LNCaP clone FGC (cell line): ENCODE measurements around the gene PDZD4.
A peak's percentile ranks its signal among the peaks of the same experiment; 100 is the strongest.

Experiments
- DNase-seq: peaks from one replicate; pipeline ENCODE4 v3.0.0-alpha.2; 2011; ENCODE audit warnings: low read depth
- H3K4me3 ChIP-seq: 2 replicates; pipeline ENCODE4 v1.5.1; 2011; ENCODE audit warnings: mild to moderate bottlenecking, low read depth, low read length, control low read depth
- CTCF ChIP-seq: IDR thresholded peaks from 2 replicates; pipeline ENCODE4 v1.5.1; 2012; ENCODE audit warnings: mild to moderate bottlenecking; ENCODE audit not compliant: control insufficient read depth, insufficient read depth; ENCODE audit errors: extremely low read depth

Gene PDZD4

DNA sequence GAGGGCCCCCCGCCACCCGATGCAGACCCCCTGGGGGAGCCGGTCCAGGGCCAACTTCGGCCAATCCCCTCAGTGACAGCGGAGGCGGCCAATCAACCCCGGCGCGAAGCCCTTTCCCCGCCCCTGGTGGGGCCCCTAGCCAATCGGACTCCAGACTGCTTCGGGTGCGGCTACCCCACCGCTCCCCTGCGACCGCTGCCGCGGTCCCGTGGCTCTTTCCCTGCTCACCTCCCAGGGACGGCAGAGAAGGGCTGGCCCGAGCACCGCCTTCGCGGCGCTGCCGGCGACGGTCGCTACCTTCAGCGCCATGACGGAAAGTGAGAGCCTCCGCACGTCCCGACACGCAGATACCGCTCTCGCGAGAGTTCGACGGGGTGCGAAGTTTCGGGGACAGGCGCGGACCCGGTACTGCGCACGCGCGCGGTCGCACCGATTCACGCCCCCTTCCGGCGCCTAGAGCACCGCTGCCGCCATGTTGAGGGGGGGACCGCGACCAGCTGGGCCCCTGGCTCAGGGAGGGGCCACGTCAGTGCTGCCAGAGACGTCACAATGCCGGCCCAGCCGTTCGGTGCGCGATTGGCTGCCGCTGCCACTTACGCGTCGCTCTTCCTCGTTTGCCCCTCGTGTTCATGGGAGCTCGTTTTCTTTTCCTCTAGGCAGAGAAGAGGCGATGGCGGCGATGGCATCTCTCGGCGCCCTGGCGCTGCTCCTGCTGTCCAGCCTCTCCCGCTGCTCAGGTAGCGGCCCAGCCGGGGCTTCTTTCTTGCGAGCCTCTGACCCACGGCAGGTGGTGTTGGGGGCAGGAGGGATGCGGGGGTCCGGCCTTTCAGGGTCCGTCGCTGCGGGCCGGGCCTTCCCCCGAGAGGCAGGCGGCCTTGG lies 36.1 kb downstream of the PDZD4 start, which contains the start of the genes IDH3G and SSR4:
TSS of gene IDH3G (minus strand) at position 358 of the 879 bp plus-strand sequence. CDS start at position 309, 49 bp downstream.
TSS of gene SSR4 (plus strand) at position 651 of the 879 bp plus-strand sequence. CDS start at position 671, 20 bp downstream.
- peak; percentile 76 for DNase-seq
- no peak for TF ChIP-seq CTCF
- peak within 1 kb of the TSS; percentile 82 for H3K4me3 ChIP-seq

DNA sequence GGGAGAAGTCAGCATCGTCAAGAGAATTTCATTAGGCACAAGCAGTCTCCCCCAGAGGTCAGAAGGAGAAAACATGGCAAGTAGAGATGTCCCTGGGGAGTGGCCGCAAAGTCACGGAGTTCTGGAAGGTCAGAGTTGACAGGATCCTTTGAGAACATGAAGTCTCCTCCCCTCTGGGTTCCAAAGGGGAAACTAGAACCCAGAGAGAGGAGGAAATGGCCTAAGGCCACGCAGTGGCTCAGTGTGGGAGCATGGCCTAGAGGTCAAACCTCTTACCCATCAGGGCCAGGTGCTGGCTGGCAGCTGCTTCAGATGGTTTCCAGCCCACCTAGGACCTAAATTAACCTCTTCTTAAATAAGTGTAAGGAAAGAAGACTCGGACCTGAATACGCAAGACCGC lies 37.1 kb downstream of the PDZD4 start:
- no peak for TF ChIP-seq CTCF
- peak overlapping the region; percentile 82 for H3K4me3 ChIP-seq
- no peak for DNase-seq

- no peak for TF ChIP-seq CTCF
- DNase-seq: no peak
- peak overlapping the region; percentile 82 for H3K4me3 ChIP-seq
These were observed 38.0 kb downstream of the PDZD4 start for GRCh38 chrX:153792368-153792767.

- DNase-seq: no peak
- TF ChIP-seq CTCF: no peak
- H3K4me3 ChIP-seq: no peak overlapping the region
These were observed 39.1 kb downstream of the PDZD4 start for GRCh38 chrX:153791104-153791852.

- TF ChIP-seq CTCF: no peak
- no peak overlapping the region for H3K4me3 ChIP-seq
- DNase-seq: no peak
These were observed 40.7 kb downstream of the PDZD4 start for GRCh38 chrX:153789654-153790053.

GRCh38 chrX:153786669-153787068 lies 43.7 kb downstream of the PDZD4 start:
- no peak for TF ChIP-seq CTCF
- DNase-seq: no peak
- H3K4me3 ChIP-seq: no peak overlapping the region
